Measurements from ENCODE around the gene RBM6. TPM values are rescaled to one million over a fixed set of nuclear protein-coding genes. Genes with fewer than 3 reads are reported as not detected.
A peak's percentile ranks its signal among the peaks of the same experiment; 100 is the strongest.

RBM6 gene
- total and polyA plus RNA-seq, 9 of the 15 experiments (the other 6 are each of a cell fraction or from before 2014, with no cell fraction given) = 19.9 to 82.2 (median 57.8) TPM

GRCh38 chr3:49906073-49906743 is 33.7 kb upstream of the RBM6 start (continued):
- TF ChIP-seq NEUROD1 (IDR thresholded peaks at IDR 0.05; ENCODE audit: borderline replicate concordance, low read depth, low read length, partially characterized antibody) (no peak), NR2F6 (CRISPR knock-in tag; IDR thresholded peaks at IDR 0.05) (no peak), U2AF1 (optimal IDR thresholded peaks at IDR 0.05; ENCODE audit: low read depth, low read length) (no peak), ZNF444 (CRISPR knock-in tag; IDR thresholded peaks at IDR 0.05) (no peak), AFF1 (IDR thresholded peaks at IDR 0.05; ENCODE audit: low read depth in 1 of 2, partially characterized antibody in 2 of 2) (no peak), MAX (CRISPR knock-in tag; IDR thresholded peaks at IDR 0.05) (peak; percentile 34; the same call in 1 of the 2 replicates), ZNF318 (IDR thresholded peaks at IDR 0.05; ENCODE audit: borderline replicate concordance in 1 of 2, low read depth in 1 of 2) (no peak), RUNX1 (IDR thresholded peaks at IDR 0.05; ENCODE audit: low read depth) (no peak), ZNF354B (CRISPR knock-in tag; IDR thresholded peaks at IDR 0.05) (no peak), SP2 (IDR thresholded peaks at IDR 0.05; ENCODE audit: extremely low read depth, low read depth, low read length, poor library complexity, severe bottlenecking) (no peak), TCF3 (CRISPR knock-in tag; IDR thresholded peaks at IDR 0.05) (no peak), ZNF707 (CRISPR knock-in tag; conservative IDR thresholded peaks at IDR 0.05) (no peak), ATF4 (CRISPR knock-in tag; IDR thresholded peaks at IDR 0.05) (no peak)
